Measurements from ENCODE around the gene CCDC190. TPM values are rescaled to one million over a fixed set of nuclear protein-coding genes. Genes with fewer than 3 reads are reported as not detected.

Gene CCDC190
- polyA plus RNA-seq, 1 donor = 0.07 TPM

Other genes starting within 250 kb of the CCDC190 start
- gene DDR2, start 228.7 kb downstream of the CCDC190 start, polyA plus RNA-seq = 18.3 TPM
- 12.3 TPM for gene HSD17B7, start 70.5 kb downstream of the CCDC190 start, polyA plus RNA-seq
- 8.1 TPM for gene RGS4, start 208.2 kb upstream of the CCDC190 start, polyA plus RNA-seq

Measured in large intestine (tissue), 1 donor.